Body of pancreas (tissue), 4 donors: ENCODE data around the gene LRRN4.

Source experiments
- CTCF ChIP-seq, 7 experiments: fragments of 450-650 bp in 4 of 7; fragments of 200-600 bp in 3 of 7; sonication (generic) in 3 of 7; IDR thresholded peaks; one replicate each; pipeline ENCODE4 v1.5.1; 2016 to 2019; ENCODE audit warnings: antibody characterized with exemption in 7 of 7
- POLR2A ChIP-seq, 3 donors: fragments of 450-650 bp; IDR thresholded peaks; one replicate each; pipeline ENCODE4 v1.6.1; 2016; ENCODE audit warnings: antibody characterized with exemption in 3 of 3, mild to moderate bottlenecking in 2 of 3

GRCh38 chr20:6081236-6081635 lies 27.4 kb upstream of the LRRN4 start:
- TF ChIP-seq CTCF (IDR thresholded peaks at IDR 0.05) (no peak), POLR2A (IDR thresholded peaks at IDR 0.05) (no peak)
